Measurements from ENCODE around the gene DUOXA2. TPM values are rescaled to one million over a fixed set of nuclear protein-coding genes. Genes with fewer than 3 reads are reported as not detected.

DUOXA2 gene
- total RNA-seq, 4 donors from 2014 or later: 0.68 to 10.0 TPM; not detected in 2

DNA sequence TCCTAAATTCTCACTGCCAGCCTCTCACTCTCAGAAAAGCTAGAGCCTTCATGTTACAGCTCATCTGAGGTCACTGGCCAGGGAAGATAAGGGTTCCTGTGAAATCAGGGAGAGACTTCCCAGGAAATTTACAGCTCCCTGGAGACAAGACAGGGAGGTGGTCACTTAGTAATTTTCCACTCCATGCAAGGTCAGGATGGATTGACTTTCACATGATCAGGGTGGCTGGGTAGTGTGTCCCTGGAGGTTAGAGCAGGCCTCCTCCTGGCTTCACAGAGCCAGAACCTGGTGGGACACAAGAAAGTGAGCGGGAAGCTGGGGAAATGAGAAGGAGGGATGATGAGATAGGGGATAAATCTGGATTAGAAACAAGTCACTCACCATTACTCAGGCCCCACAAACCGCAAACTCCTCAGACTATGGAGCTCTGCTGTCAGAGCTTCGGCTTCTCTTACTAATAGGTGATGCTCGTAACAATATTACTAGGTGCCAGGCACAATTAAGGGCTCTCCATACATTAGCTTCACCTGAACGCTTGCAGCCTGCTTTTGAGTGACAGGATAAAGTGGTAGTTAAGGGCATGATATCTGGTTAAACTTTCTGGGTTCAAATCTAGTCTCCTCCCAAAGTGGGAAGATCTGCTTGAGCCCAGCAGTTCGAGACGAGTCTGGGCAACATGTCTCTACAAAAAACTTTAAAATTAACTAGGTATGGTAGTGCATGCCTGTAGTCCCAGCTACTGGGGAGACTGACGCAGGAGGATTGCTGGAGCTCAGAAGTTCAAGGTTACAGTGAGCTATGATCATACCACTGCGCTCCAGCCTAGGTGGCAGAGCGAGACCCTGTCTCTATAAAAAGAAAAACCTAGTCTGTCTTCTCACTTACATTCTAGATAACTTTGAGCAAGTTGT lies 25.1 kb upstream of the DUOXA2 start:
- DNase-seq: no peak
- Histone ChIP-seq H3K4me3 (no peak overlapping the region), H3K27me3 (peaks cover 5% of the 10 kb centered on the region), H3K36me3 (no peaks in the 10 kb centered on the region), H3K27ac (no peak overlapping the region), H3K4me1 (no peaks in the 10 kb centered on the region), H3K9me3 (no peaks in the 10 kb centered on the region)
- TF ChIP-seq POLR2AphosphoS5 (IDR thresholded peaks at IDR 0.05) (no peak), POLR2A (IDR thresholded peaks at IDR 0.05) (no peak), EP300 (IDR thresholded peaks at IDR 0.05; ENCODE audit: low read depth) (no peak)
- TF ChIP-seq, protein P1, sequence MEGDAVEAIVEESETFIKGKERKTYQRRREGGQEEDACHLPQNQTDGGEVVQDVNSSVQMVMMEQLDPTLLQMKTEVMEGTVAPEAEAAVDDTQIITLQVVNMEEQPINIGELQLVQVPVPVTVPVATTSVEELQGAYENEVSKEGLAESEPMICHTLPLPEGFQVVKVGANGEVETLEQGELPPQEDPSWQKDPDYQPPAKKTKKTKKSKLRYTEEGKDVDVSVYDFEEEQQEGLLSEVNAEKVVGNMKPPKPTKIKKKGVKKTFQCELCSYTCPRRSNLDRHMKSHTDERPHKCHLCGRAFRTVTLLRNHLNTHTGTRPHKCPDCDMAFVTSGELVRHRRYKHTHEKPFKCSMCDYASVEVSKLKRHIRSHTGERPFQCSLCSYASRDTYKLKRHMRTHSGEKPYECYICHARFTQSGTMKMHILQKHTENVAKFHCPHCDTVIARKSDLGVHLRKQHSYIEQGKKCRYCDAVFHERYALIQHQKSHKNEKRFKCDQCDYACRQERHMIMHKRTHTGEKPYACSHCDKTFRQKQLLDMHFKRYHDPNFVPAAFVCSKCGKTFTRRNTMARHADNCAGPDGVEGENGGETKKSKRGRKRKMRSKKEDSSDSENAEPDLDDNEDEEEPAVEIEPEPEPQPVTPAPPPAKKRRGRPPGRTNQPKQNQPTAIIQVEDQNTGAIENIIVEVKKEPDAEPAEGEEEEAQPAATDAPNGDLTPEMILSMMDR (IDR thresholded peaks at IDR 0.05): no peak
- intact Hi-C loops (cut with DNase I; ENCODE audit: low total_unique reads): no loop called here
- in situ Hi-C loops (cut with MboI; ENCODE audit: low pct_ligation_motif_present in 1 of 4, low pct_unique_long_range_greater_than_20kb in 1 of 4, low sequenced_read_pairs in 3 of 4): no loop called here
- 74 to 90% methylated on average over 3 to 10 of the region's 10 CpGs for WGBS, 2 donors (ENCODE audit: low coverage in 1 of 2)

DNA sequence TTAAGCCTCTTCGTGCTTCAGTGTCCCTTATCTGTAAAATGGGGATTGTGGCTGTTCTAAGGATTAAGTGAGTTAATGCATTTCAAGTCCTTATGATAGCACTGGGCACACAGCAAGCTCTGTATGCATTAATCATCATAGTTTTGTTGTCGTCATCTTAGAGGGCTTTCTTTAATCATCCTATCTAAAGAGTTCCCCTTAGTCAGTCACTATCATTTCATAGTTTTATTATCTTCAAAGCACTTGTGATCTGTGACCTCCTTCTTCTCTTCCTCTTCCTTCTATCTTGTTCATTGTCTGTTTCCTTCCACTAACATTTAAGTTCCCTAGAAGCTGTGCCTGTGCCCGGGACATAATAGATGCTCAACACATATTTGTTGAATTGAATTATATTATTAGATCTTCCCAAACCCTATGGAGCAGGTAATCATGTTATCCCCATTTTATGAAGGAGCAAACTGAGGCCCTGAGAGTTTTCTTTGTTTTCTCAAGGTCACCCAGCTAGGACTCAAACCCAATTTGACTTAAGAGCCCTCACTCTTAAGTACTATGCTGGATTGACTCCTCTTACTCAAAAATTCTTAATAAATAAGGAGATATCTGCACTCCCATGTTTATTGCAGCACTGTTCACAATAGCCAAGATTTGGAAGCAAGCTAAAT lies 24.3 kb upstream of the DUOXA2 start:
- no peaks in the 10 kb centered on the region for H3K9me3 ChIP-seq
- no peak overlapping the region for H3K27ac ChIP-seq
- no peak for TF ChIP-seq POLR2AphosphoS5 (IDR thresholded peaks at IDR 0.05)
- TF ChIP-seq POLR2A (IDR thresholded peaks at IDR 0.05): no peak
- TF ChIP-seq, protein P1 (IDR thresholded peaks at IDR 0.05): no peak
- TF ChIP-seq EP300 (IDR thresholded peaks at IDR 0.05; ENCODE audit: low read depth): no peak
- intact Hi-C loops (cut with DNase I; ENCODE audit: low total_unique reads) (no loop called here), in situ Hi-C loops (cut with MboI; ENCODE audit: low pct_ligation_motif_present in 1 of 4, low pct_unique_long_range_greater_than_20kb in 1 of 4, low sequenced_read_pairs in 3 of 4) (no loop called here)
- no peak for DNase-seq
- H3K4me1 ChIP-seq: no peaks in the 10 kb centered on the region
- 73 to 79% methylated on average over 3 of the region's 3 CpGs for WGBS, 2 donors (ENCODE audit: low coverage in 1 of 2)
- peaks cover 5% of the 10 kb centered on the region for H3K27me3 ChIP-seq
- H3K4me3 ChIP-seq: no peak overlapping the region
- no peaks in the 10 kb centered on the region for H3K36me3 ChIP-seq

DNA sequence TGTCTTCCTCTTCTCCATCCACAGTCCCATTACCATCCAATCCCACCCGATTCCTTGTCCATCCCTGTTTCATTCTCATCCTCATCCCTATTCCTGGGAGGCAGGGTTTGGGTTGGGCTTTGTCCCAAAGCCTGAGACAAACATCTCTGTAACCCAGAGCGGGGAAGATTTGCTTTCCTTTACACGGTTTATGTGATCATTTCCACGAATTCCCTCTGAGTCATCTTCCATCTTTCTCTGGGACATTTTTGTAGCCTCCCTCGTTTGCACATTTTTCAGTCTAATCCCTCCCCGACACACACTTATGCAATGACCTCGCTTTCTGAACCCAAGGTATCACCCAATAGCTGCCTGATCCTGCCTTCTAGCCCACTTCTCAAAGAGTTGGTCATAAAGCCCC lies 23.0 kb upstream of the DUOXA2 start:
- no peak overlapping the region for H3K4me3 ChIP-seq
- in situ Hi-C loops (cut with MboI; ENCODE audit: low pct_ligation_motif_present in 1 of 4, low pct_unique_long_range_greater_than_20kb in 1 of 4, low sequenced_read_pairs in 3 of 4): no loop called here
- no peaks in the 10 kb centered on the region for H3K9me3 ChIP-seq
- intact Hi-C loops (cut with DNase I; ENCODE audit: low total_unique reads): no loop called here
- H3K36me3 ChIP-seq: no peaks in the 10 kb centered on the region
- H3K27ac ChIP-seq: no peak overlapping the region
- peaks cover 5% of the 10 kb centered on the region for H3K27me3 ChIP-seq
- 46 to 49% methylated on average over 5 to 7 of the region's 7 CpGs for WGBS, 2 donors (ENCODE audit: low coverage in 1 of 2)
- no peak for DNase-seq
- TF ChIP-seq POLR2A (IDR thresholded peaks at IDR 0.05): no peak
- no peak for TF ChIP-seq POLR2AphosphoS5 (IDR thresholded peaks at IDR 0.05)
- no peak for TF ChIP-seq EP300 (IDR thresholded peaks at IDR 0.05; ENCODE audit: low read depth)
- TF ChIP-seq, protein P1 (IDR thresholded peaks at IDR 0.05): no peak
- H3K4me1 ChIP-seq: no peaks in the 10 kb centered on the region

DNA sequence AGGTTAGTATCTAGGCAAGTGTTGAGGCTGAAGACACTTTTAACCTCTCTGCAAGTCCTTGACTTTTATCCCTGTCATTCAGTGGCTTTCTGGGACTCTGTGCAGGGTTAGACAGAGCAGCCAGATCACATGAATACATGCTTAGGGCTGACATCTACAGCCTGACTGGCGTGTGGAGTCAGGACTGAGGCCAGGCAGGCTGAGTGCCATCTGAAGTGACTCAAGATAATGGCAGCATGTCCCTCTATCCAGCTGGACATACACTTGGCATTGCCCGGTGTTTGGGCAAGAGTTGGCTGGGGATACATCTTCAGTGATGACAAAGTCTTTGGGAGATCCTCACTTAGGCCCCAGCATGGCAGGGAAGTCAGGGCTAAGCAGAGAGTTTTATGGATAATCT lies 22.6 kb upstream of the DUOXA2 start:
- WGBS, 2 donors (ENCODE audit: low coverage in 1 of 2): 90% methylated on average over 2 of the region's 2 CpGs; no CpG with 5 or more reads in 1 of the 2 donors
- no peaks in the 10 kb centered on the region for H3K4me1 ChIP-seq
- no peak overlapping the region for H3K4me3 ChIP-seq
- no peaks in the 10 kb centered on the region for H3K9me3 ChIP-seq
- H3K27ac ChIP-seq: no peak overlapping the region
- no peaks in the 10 kb centered on the region for H3K36me3 ChIP-seq
- intact Hi-C loops (cut with DNase I; ENCODE audit: low total_unique reads): no loop called here
- in situ Hi-C loops (cut with MboI; ENCODE audit: low pct_ligation_motif_present in 1 of 4, low pct_unique_long_range_greater_than_20kb in 1 of 4, low sequenced_read_pairs in 3 of 4): no loop called here
- TF ChIP-seq, protein P1 (IDR thresholded peaks at IDR 0.05): no peak
- no peak for DNase-seq
- H3K27me3 ChIP-seq: peaks cover 5% of the 10 kb centered on the region
